Activated CD8-positive, alpha-beta memory T cell treated with anti-CD3 and anti-CD28 coated beads, Interleukin-2, amount 50 U/mL, for 4 hours (primary cell): ENCODE results near the gene CPPED1.
"Not testable (repeated sequence)": the region's sequence is repeated elsewhere in the genome, so short reads cannot be mapped to it uniquely, and the experiment has no call there.

ENCODE experiments used
- DNase-seq: peaks from one replicate; pipeline ENCODE4 v3.0.0-alpha.2; 2020

The CPPED1 gene

GRCh38 chr16:12801511-12802042 lies 2.1 kb downstream of the CPPED1 start:
- DNase-seq = no peak

GRCh38 chr16:12800817-12801216 lies 2.9 kb downstream of the CPPED1 start:
- no peak for DNase-seq

GRCh38 chr16:12799996-12800395 lies 3.7 kb downstream of the CPPED1 start:
- DNase-seq = not testable (repeated sequence)

- DNase-seq = no peak
Measured at GRCh38 chr16:12798846-12799245, 4.8 kb downstream of the CPPED1 start.

GRCh38 chr16:12798171-12798570 lies 5.5 kb downstream of the CPPED1 start:
- no peak for DNase-seq

- no peak for DNase-seq
Measured at GRCh38 chr16:12796498-12796897, 7.2 kb downstream of the CPPED1 start.

- no peak for DNase-seq
Measured at GRCh38 chr16:12794486-12795387, 8.9 kb downstream of the CPPED1 start.

- DNase-seq = no peak
Measured at GRCh38 chr16:12793865-12794240, 9.8 kb downstream of the CPPED1 start.

GRCh38 chr16:12793120-12793864 lies 10.4 kb downstream of the CPPED1 start:
- DNase-seq = no peak

- DNase-seq = not testable (repeated sequence)
Measured at GRCh38 chr16:12792528-12792927, 11.2 kb downstream of the CPPED1 start.

GRCh38 chr16:12791340-12791739 lies 12.3 kb downstream of the CPPED1 start:
- DNase-seq = no peak

GRCh38 chr16:12788758-12789157 lies 14.9 kb downstream of the CPPED1 start:
- DNase-seq = no peak

GRCh38 chr16:12786081-12786480 lies 17.6 kb downstream of the CPPED1 start:
- no peak for DNase-seq

GRCh38 chr16:12784076-12784475 lies 19.6 kb downstream of the CPPED1 start:
- DNase-seq = no peak

GRCh38 chr16:12781777-12782176 lies 21.9 kb downstream of the CPPED1 start:
- DNase-seq = no peak

GRCh38 chr16:12780467-12780866 lies 23.2 kb downstream of the CPPED1 start:
- DNase-seq = no peak

- no peak for DNase-seq
Measured at GRCh38 chr16:12778726-12779125, 25.0 kb downstream of the CPPED1 start.

GRCh38 chr16:12775656-12776236 lies 27.9 kb downstream of the CPPED1 start:
- DNase-seq = no peak

- DNase-seq = no peak
Measured at GRCh38 chr16:12773221-12773620, 30.5 kb downstream of the CPPED1 start.

- DNase-seq = no peak
Measured at GRCh38 chr16:12771341-12771798, 32.3 kb downstream of the CPPED1 start.

- no peak for DNase-seq
Measured at GRCh38 chr16:12769525-12769924, 34.2 kb downstream of the CPPED1 start.

GRCh38 chr16:12767897-12768296 lies 35.8 kb downstream of the CPPED1 start:
- no peak for DNase-seq

GRCh38 chr16:12766853-12767252 lies 36.8 kb downstream of the CPPED1 start:
- no peak for DNase-seq
